ENCODE results near the gene DEF6. TPM values are rescaled to one million over a fixed set of nuclear protein-coding genes. Genes with fewer than 3 reads are reported as not detected.

DEF6 gene
- total and polyA plus RNA-seq, 2 experiments from 2014 or later, result 5.1 to 7.2 TPM

DNA sequence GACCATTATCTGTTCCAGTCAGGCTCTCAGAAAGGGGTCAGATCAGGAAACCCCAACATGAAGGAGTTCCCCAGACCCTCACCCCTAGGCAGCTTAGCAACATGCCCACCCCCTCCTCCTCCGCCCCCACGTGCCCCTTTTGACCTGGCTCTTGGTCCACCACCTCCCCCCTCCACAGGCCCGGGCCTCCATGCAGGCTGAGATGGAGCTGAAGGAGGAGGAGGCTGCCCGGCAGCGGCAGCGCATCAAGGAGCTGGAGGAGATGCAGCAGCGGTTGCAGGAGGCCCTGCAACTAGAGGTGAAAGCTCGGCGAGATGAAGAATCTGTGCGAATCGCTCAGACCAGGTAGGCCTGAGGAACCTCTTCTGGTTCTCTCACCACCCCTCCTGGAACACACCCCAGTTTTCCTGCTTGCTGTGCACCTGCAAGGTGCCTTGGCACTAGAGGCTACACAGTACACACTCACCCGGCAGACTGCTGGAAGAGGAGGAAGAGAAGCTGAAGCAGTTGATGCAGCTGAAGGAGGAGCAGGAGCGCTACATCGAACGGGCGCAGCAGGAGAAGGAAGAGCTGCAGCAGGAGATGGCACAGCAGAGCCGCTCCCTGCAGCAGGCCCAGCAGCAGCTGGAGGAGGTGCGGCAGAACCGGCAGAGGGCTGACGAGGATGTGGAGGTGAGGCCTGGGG, 21.9 kb downstream of the DEF6 start (continued):
- TF ChIP-seq ZNF462 (CRISPR knock-in tag; IDR thresholded peaks at IDR 0.05) (no peak), JUNB (IDR thresholded peaks at IDR 0.05; ENCODE audit: unreplicated experiment) (no peak), EZH2 (IDR thresholded peaks at IDR 0.05; ENCODE audit: low read depth, unreplicated experiment) (no peak), EZH2phosphoT487 (IDR thresholded peaks at IDR 0.05; ENCODE audit: unreplicated experiment) (no peak), STAT1 (IDR thresholded peaks at IDR 0.05; ENCODE audit: unreplicated experiment) (no peak)
- TF ChIP-seq, protein P1, sequence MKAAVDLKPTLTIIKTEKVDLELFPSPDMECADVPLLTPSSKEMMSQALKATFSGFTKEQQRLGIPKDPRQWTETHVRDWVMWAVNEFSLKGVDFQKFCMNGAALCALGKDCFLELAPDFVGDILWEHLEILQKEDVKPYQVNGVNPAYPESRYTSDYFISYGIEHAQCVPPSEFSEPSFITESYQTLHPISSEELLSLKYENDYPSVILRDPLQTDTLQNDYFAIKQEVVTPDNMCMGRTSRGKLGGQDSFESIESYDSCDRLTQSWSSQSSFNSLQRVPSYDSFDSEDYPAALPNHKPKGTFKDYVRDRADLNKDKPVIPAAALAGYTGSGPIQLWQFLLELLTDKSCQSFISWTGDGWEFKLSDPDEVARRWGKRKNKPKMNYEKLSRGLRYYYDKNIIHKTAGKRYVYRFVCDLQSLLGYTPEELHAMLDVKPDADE (IDR thresholded peaks at IDR 0.05), result no peak
- TF ChIP-seq, protein P2, sequence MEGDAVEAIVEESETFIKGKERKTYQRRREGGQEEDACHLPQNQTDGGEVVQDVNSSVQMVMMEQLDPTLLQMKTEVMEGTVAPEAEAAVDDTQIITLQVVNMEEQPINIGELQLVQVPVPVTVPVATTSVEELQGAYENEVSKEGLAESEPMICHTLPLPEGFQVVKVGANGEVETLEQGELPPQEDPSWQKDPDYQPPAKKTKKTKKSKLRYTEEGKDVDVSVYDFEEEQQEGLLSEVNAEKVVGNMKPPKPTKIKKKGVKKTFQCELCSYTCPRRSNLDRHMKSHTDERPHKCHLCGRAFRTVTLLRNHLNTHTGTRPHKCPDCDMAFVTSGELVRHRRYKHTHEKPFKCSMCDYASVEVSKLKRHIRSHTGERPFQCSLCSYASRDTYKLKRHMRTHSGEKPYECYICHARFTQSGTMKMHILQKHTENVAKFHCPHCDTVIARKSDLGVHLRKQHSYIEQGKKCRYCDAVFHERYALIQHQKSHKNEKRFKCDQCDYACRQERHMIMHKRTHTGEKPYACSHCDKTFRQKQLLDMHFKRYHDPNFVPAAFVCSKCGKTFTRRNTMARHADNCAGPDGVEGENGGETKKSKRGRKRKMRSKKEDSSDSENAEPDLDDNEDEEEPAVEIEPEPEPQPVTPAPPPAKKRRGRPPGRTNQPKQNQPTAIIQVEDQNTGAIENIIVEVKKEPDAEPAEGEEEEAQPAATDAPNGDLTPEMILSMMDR (conservative IDR thresholded peaks at IDR 0.05; ENCODE audit: low read depth in 2 of 2), result no peak

Data from GM23338 (cell line).